H9 (cell line): ENCODE results near the gene PCDHGC5. TPM values are rescaled to one million over a fixed set of nuclear protein-coding genes. Genes with fewer than 3 reads are reported as not detected.

Experiments used
- DNase-seq: peaks from one replicate; pipeline ENCODE4 v3.0.0-alpha.2; 2017
- H2AFZ ChIP-seq: one replicate; pipeline ENCODE4 v1.6.1; 2013; ENCODE audit warnings: mild to moderate bottlenecking, low read length, control low read depth, moderate library complexity
- H2AK5ac ChIP-seq: 2 replicates; pipeline ENCODE4 v1.6.1; 2013; ENCODE audit warnings: low read length, control low read depth, mixed read lengths; ENCODE audit not compliant: insufficient read length
- H2BK120ac ChIP-seq: one replicate; pipeline ENCODE4 v1.6.1; 2013; ENCODE audit warnings: low read depth, mild to moderate bottlenecking, low read length, control low read depth, inconsistent platforms; ENCODE audit not compliant: poor library complexity, severe bottlenecking
- H2BK12ac ChIP-seq: 2 replicates; pipeline ENCODE4 v1.6.1; 2013; ENCODE audit warnings: low read length, control low read depth, mixed read lengths, low read depth; ENCODE audit not compliant: insufficient read length
- H2BK15ac ChIP-seq: 2 replicates; pipeline ENCODE4 v1.6.1; 2013; ENCODE audit warnings: low read depth, low read length, control low read depth
- H2BK20ac ChIP-seq: one replicate; pipeline ENCODE4 v1.6.1; 2013; ENCODE audit warnings: low read depth, mild to moderate bottlenecking, low read length, control low read depth, inconsistent platforms; ENCODE audit not compliant: poor library complexity, severe bottlenecking
- H2BK5ac ChIP-seq: 2 replicates; pipeline ENCODE4 v1.6.1; 2013; ENCODE audit warnings: low read length, control low read depth, mixed read lengths; ENCODE audit not compliant: insufficient read length
- H3K14ac ChIP-seq: 2 replicates; pipeline ENCODE4 v1.6.1; 2013; ENCODE audit warnings: low read length, control low read depth; ENCODE audit not compliant: insufficient read depth
- H3K18ac ChIP-seq: 2 replicates; pipeline ENCODE4 v1.6.1; 2013; ENCODE audit warnings: low read depth, mild to moderate bottlenecking, mixed read lengths, low read length, control low read depth; ENCODE audit not compliant: insufficient read length
- H3K23ac ChIP-seq: 2 replicates; pipeline ENCODE4 v1.6.1; 2013; ENCODE audit warnings: low read length, control low read depth, mixed read lengths, low read depth; ENCODE audit not compliant: insufficient read length
- H3K23me2 ChIP-seq: 2 replicates; pipeline ENCODE4 v1.6.1; 2013; ENCODE audit warnings: low read depth, mild to moderate bottlenecking, mixed read lengths, low read length, control low read depth; ENCODE audit not compliant: insufficient read length, poor library complexity, severe bottlenecking
- H3K27ac ChIP-seq: 2 replicates; pipeline ENCODE4 v1.5.1; 2013; ENCODE audit warnings: low read length, control low read depth, mixed read lengths, low read depth; ENCODE audit not compliant: insufficient read length
- H3K27me3 ChIP-seq: 2 replicates; pipeline ENCODE4 v1.6.1; 2013; ENCODE audit warnings: low read length, control low read depth, inconsistent platforms; ENCODE audit not compliant: insufficient read depth
- H3K4ac ChIP-seq: 2 replicates; pipeline ENCODE4 v1.6.1; 2013; ENCODE audit warnings: low read depth, mild to moderate bottlenecking, control low read depth, inconsistent platforms, low read length, moderate library complexity
- H3K4me1 ChIP-seq: 2 replicates; pipeline ENCODE4 v1.6.1; 2013; ENCODE audit warnings: low read length, control low read depth, inconsistent platforms; ENCODE audit not compliant: insufficient read depth
- H3K4me2 ChIP-seq: 2 replicates; pipeline ENCODE4 v1.6.1; 2013; ENCODE audit warnings: low read length, control low read depth, mixed read lengths; ENCODE audit not compliant: insufficient read length, insufficient read depth
- H3K56ac ChIP-seq: 2 replicates; pipeline ENCODE4 v1.6.1; 2013; ENCODE audit warnings: low read depth, mild to moderate bottlenecking, mixed read lengths, low read length, control low read depth; ENCODE audit not compliant: insufficient read length
- H3K79me1 ChIP-seq: 2 replicates; pipeline ENCODE4 v1.6.1; 2013; ENCODE audit warnings: low read depth, mild to moderate bottlenecking, moderate library complexity, low read length, control low read depth, inconsistent platforms; ENCODE audit not compliant: insufficient read depth, poor library complexity, severe bottlenecking
- H3K79me2 ChIP-seq: 2 replicates; pipeline ENCODE4 v1.6.1; 2013; ENCODE audit warnings: low read length, control low read depth, inconsistent platforms; ENCODE audit not compliant: insufficient read depth
- H3K9ac ChIP-seq: 2 replicates; pipeline ENCODE4 v1.6.1; 2013; ENCODE audit warnings: low read length, control low read depth, mixed read lengths; ENCODE audit not compliant: insufficient read length; ENCODE audit errors: extremely low read depth
- H3K9me3 ChIP-seq: one replicate; pipeline ENCODE4 v1.6.1; 2013; ENCODE audit warnings: low read depth, low read length, inconsistent platforms; ENCODE audit not compliant: control insufficient read depth
- H3T11ph ChIP-seq: one replicate; pipeline ENCODE4 v1.6.1; 2013; ENCODE audit warnings: mild to moderate bottlenecking, low read length, control low read depth, inconsistent platforms
- H4K20me1 ChIP-seq: one replicate; pipeline ENCODE4 v1.6.1; 2013; ENCODE audit not compliant: control insufficient read depth, insufficient read length, insufficient read depth
- H4K5ac ChIP-seq: 2 replicates; pipeline ENCODE4 v1.6.1; 2013; ENCODE audit warnings: low read depth, mild to moderate bottlenecking, mixed read lengths, low read length, control low read depth; ENCODE audit not compliant: insufficient read length
- H4K8ac ChIP-seq: replicated peaks from 2 replicates; pipeline ENCODE4 v1.6.1; 2013; ENCODE audit warnings: low read length, control low read depth, mixed read lengths, low read depth; ENCODE audit not compliant: insufficient read length
- H4K91ac ChIP-seq: 2 replicates; pipeline ENCODE4 v1.6.1; 2013; ENCODE audit warnings: low read depth, mild to moderate bottlenecking, moderate library complexity, mixed read lengths, low read length, control low read depth; ENCODE audit not compliant: insufficient read length
- H3K27ac Mint-ChIP-seq, 3 experiments: 2 replicates in 2 of 3; 3 replicates in 1 of 3; pipeline ENCODE4 v1.8.0; 2020 to 2021; ENCODE audit warnings: mixed read lengths in 3 of 3, mild to moderate bottlenecking in 1 of 3, moderate library complexity in 1 of 3
- H3K27me3 Mint-ChIP-seq: 2 replicates; pipeline ENCODE4 v1.8.0; 2021; ENCODE audit warnings: low read depth, mild to moderate bottlenecking, moderate library complexity, mixed read lengths
- H3K36me3 Mint-ChIP-seq, 3 experiments: 2 replicates in 2 of 3; 3 replicates in 1 of 3; pipeline ENCODE4 v1.8.0; 2020 to 2021; ENCODE audit warnings: low read depth in 3 of 3, mixed read lengths in 3 of 3; ENCODE audit not compliant: insufficient read depth in 1 of 3
- H3K4me1 Mint-ChIP-seq, 2 experiments: 2 replicates each; pipeline ENCODE4 v1.8.0; 2020; ENCODE audit warnings: mixed read lengths in 2 of 2
- H3K4me3 Mint-ChIP-seq, 2 experiments: 2 replicates in 1 of 2; 3 replicates in 1 of 2; pipeline ENCODE4 v1.8.0; 2020 to 2021; ENCODE audit warnings: mild to moderate bottlenecking in 2 of 2, mixed read lengths in 2 of 2, moderate library complexity in 1 of 2
- H3K9me3 Mint-ChIP-seq, 2 experiments: 2 replicates in 1 of 2; 3 replicates in 1 of 2; pipeline ENCODE4 v1.8.0; 2020; ENCODE audit warnings: mild to moderate bottlenecking in 2 of 2, mixed read lengths in 2 of 2, moderate library complexity in 1 of 2
- WGBS: extraction: QIAGEN DNeasy Blood & Tissue Kit; methylation state at CpG from one replicate; pipeline ENCODE4 v1.1.7; 2013; ENCODE audit warnings: missing lambda C conversion rate, low lambda C conversion rate, mixed read lengths; ENCODE audit not compliant: insufficient read length; ENCODE audit errors: extremely low coverage; 5-methylcytosine and 5-hydroxymethylcytosine counted together
- total RNA-seq: library from RNA; stranded (reverse); gene quantifications from 2 replicates; pipeline ENCODE4 v1.2.1, GENCODE V29; 2021
- TF ChIP-seq, protein P1 (sequence below): fragments of 200-600 bp; sonication (generic); conservative IDR thresholded peaks from 3 replicates; pipeline ENCODE4 v1.8.0; 2021; ENCODE audit warnings: antibody characterized with exemption, mild to moderate bottlenecking

PCDHGC5 gene
- total RNA-seq, 1 experiment from 2014 or later, result 0.66 TPM

GRCh38 chr5:141490271-141490670 is 1.4 kb downstream of the PCDHGC5 start:
- Histone ChIP-seq H3K4ac (no peak overlapping the region), H3K18ac (no peak overlapping the region), H3K14ac (no peak overlapping the region), H3K79me1 (no peaks in the 10 kb centered on the region), H4K8ac (no peak overlapping the region), H2BK12ac (no peak overlapping the region), H3K9me3 (no peaks in the 10 kb centered on the region), H4K5ac (no peak overlapping the region), H3K9ac (no peak overlapping the region), H2BK5ac (no peak overlapping the region), H3T11ph (no peak overlapping the region), H3K27ac (no peak overlapping the region), H2BK15ac (no peak overlapping the region), H3K4me2 (no peak overlapping the region), H2BK20ac (no peak overlapping the region), H2AK5ac (no peak overlapping the region), H2BK120ac (no peak overlapping the region), H3K4me1 (peaks cover 10% of the 10 kb centered on the region), H3K27me3 (peaks cover 12% of the 10 kb centered on the region; the same call in 1 of the 2 replicates), H3K56ac (no peak overlapping the region), H3K23ac (no peak overlapping the region), H3K79me2 (no peaks in the 10 kb centered on the region; the same call in 1 of the 2 replicates), H4K20me1 (no peaks in the 10 kb centered on the region), H3K23me2 (peaks cover 18% of the 10 kb centered on the region), H2AFZ (no peak overlapping the region), H4K91ac (no peak overlapping the region)
- Mint-ChIP-seq H3K27ac (no peak overlapping the region), H3K4me1 (peaks cover 28 to 35% of the 10 kb centered on the region in 2 experiments), H3K36me3 (peaks cover 15 to 22% (median 16%) of the 10 kb centered on the region in 3 experiments; a peak in 6 of 7 replicates), H3K9me3 (no peaks in the 10 kb centered on the region), H3K27me3 (peaks cover 19% of the 10 kb centered on the region), H3K4me3 (no peak overlapping the region)
- no peak for DNase-seq
- WGBS, result no CpG with 5 or more reads among the region's 10 CpGs
- TF ChIP-seq, protein P1, sequence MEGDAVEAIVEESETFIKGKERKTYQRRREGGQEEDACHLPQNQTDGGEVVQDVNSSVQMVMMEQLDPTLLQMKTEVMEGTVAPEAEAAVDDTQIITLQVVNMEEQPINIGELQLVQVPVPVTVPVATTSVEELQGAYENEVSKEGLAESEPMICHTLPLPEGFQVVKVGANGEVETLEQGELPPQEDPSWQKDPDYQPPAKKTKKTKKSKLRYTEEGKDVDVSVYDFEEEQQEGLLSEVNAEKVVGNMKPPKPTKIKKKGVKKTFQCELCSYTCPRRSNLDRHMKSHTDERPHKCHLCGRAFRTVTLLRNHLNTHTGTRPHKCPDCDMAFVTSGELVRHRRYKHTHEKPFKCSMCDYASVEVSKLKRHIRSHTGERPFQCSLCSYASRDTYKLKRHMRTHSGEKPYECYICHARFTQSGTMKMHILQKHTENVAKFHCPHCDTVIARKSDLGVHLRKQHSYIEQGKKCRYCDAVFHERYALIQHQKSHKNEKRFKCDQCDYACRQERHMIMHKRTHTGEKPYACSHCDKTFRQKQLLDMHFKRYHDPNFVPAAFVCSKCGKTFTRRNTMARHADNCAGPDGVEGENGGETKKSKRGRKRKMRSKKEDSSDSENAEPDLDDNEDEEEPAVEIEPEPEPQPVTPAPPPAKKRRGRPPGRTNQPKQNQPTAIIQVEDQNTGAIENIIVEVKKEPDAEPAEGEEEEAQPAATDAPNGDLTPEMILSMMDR, result no peak
